ENCODE data around the gene SUPT16H.

- TF ChIP-seq EZH2 (IDR thresholded peaks at IDR 0.05) (no peak), CTCF (IDR thresholded peaks at IDR 0.05) (no peak)
Measured at GRCh38 chr14:21367582-21368144, 16.2 kb downstream of the SUPT16H start.

Measured in neural progenitor cell (in vitro differentiated cells).